ENCODE data around the gene SNX2. TPM values are rescaled to one million over a fixed set of nuclear protein-coding genes. Genes with fewer than 3 reads are reported as not detected.
"Not testable (repeated sequence)": the region's sequence is repeated elsewhere in the genome, so short reads cannot be mapped to it uniquely, and the experiment has no call there.

Gene SNX2
- 57.8 and 64.7 TPM in 2 replicates for total RNA-seq

DNA sequence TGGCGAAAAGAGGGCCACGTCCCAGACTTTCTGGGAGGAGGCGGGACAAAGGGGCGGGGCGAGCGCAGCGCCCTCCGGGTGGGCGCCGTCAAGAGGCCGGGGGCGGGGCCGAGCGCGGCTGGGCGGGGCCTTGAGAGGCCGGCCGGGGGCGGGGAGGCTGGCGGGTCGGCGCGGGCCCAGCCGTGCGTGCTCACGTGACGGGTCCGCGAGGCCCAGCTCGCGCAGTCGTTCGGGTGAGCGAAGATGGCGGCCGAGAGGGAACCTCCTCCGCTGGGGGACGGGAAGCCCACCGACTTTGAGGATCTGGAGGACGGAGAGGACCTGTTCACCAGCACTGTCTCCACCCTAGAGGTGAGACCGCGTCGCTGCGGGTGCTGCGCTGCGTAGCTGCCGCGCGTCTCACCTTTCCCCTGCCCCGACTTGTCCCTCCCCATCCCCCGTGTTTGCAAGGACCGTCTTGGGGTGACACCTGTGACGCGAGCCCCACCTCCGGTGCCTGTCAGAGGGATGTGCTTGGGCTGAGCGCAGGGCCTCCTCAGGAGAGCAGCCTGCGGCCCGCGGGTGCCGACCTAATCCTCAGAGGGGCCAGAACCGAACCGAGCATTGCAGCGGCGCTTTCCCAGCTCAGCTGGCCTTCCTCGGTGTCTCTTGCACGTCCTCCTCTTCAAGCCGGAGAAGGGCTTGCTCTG lies at the start of gene SNX2:
SNX2 (plus strand) TSS at position 220 of the 689 bp plus-strand sequence; CDS start at position 244, 24 bp downstream.
- DNase-seq (ENCODE audit: low read depth, low spot score), result peak; percentile 57

GRCh38 chr5:122727112-122727541 lies 47.8 kb upstream of the SNX2 start:
- peak; percentile 68 for DNase-seq (ENCODE audit: low read depth, low spot score)

- DNase-seq (ENCODE audit: low read depth, low spot score), result no peak
These were observed 44.8 kb upstream of the SNX2 start for GRCh38 chr5:122730037-122730436.

- DNase-seq (ENCODE audit: low read depth, low spot score), result no peak
These were observed 44.4 kb upstream of the SNX2 start for GRCh38 chr5:122730456-122730855.

- DNase-seq (ENCODE audit: low read depth, low spot score), result no peak
These were observed 38.6 kb upstream of the SNX2 start for GRCh38 chr5:122736086-122736845.

DNA sequence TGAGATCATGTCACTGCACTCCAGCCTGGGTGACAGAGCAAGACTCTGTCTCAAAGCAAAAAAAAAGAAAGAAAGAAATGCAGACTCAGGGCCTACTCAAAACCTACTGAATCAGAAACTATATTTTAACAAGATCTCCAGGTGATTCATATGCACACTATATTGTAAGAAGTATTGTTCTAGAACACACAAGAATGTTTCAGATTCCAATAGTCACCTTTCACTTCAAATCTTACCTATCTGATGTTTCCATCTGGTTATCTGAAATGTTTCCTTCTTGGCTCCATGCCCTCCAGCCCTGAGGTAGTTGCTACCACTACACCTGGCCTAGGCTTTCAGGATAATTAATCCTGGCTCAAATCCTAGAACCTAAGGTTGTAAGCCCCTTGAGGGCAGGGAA lies 36.8 kb upstream of the SNX2 start:
- no peak for DNase-seq (ENCODE audit: low read depth, low spot score)

DNA sequence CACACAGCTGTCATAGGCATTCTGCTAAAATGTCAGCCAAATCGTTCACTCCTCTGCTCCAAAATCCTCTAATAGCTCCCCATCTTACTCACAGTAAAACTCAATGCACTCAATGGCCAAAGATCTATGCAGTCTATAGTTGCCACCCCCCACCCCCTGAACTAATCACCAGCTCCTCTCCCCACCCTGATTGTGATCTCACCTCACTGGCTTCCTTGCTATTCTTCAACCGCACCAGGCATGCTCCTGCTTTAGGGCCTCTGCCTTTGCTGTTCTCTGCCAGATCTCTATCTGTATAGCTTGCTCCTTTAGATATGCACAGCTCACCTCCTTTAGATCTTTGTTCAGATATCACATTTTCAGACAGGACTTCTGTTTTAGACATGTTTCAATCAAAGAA lies 33.2 kb upstream of the SNX2 start:
- DNase-seq (ENCODE audit: low read depth, low spot score), result no peak

DNA sequence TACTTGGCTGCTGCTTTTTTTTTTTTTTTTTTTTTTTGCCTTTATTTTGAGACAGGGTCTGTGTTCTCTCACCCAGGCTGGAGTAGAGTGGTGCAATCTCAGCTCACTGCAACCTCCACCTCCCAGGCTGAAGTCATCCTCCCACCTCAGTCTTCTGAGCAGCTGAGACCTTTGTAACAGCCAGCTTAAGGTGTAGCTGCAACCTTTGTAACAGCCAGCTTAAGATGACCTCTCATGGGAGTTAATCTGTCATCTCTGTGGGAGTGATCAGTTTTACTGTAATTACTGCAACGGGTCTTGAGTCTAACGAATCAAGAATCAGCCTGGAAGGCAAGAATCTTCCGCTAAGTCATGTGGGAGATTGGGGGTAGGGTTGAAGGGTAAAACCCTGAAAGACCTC lies 31.6 kb upstream of the SNX2 start:
- no peak for DNase-seq (ENCODE audit: low read depth, low spot score)

- DNase-seq (ENCODE audit: low read depth, low spot score), result no peak
These were observed 29.3 kb upstream of the SNX2 start for GRCh38 chr5:122745597-122745996.

DNA sequence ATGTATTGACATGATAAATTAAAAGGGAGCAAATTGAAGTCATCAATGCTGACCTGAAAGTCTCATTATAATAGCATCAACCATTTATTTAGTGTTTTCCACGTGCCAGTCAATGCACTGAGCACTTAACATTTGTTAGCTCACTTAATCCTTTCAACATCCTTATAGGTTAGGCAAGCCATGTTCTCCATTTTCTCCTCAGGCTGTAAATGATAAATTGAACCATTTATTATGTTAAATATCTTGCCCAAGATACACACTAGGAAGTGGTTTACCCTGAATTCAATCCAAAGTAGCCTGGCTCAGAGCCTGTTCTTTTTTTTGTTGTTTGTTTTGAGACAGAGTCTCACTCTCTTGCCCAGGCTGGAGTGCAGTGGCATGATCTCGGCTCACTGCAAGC lies 25.0 kb upstream of the SNX2 start:
- no peak for DNase-seq (ENCODE audit: low read depth, low spot score)

- peak; percentile 77 for DNase-seq (ENCODE audit: low read depth, low spot score)
These were observed 23.5 kb upstream of the SNX2 start for GRCh38 chr5:122751293-122751782.

DNA sequence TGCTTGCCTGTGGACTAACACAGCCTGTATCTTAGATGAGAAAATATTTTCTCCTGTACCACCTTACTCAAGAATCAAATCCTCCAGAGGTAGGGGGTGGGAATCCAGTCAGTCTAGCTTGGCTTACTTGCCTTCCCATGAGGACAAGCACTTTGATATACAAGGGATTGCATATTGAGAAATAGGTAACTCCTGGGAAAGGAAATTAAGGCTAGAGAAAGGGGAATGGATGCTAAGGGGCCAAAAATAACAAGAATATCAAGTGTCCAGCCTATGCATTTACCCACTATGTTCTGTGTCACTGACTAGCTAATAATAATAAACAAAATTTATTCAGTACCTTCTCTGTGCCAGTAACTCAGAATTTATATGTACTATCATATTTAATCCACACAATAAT lies 21.4 kb upstream of the SNX2 start:
- no peak for DNase-seq (ENCODE audit: low read depth, low spot score)

GRCh38 chr5:122755783-122756182 lies 19.1 kb upstream of the SNX2 start:
- no peak for DNase-seq (ENCODE audit: low read depth, low spot score)

DNA sequence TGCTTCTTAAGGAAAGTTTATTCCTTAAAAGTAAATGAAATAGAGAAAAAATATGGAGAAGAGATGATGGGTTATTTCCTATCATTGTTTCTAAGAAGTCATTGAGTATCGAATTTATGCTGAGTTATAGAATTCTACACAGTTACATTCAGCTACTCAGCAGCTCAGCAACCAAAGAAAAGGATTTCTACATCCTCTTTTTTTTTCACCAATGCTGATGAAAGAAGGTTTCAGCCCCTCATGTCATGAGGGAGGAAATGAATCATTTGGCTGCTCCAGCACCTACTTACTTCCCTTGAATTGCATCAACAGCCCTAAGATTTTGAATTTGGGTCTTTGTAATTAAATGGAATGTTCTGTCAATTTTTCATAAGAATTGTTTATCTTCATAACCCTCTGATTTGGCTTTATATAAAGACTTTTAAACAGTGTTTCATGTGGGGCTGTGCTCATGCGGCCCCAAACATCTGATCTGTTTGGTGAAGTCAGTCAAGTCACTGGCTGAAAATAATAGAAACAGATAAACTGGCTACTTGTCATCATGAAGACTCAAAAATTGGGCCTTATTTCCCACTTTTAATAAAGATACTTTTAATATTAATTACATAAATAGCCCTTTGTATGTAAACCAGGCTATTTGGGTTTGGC lies 18.5 kb upstream of the SNX2 start:
- DNase-seq (ENCODE audit: low read depth, low spot score), result peak; percentile 56

DNA sequence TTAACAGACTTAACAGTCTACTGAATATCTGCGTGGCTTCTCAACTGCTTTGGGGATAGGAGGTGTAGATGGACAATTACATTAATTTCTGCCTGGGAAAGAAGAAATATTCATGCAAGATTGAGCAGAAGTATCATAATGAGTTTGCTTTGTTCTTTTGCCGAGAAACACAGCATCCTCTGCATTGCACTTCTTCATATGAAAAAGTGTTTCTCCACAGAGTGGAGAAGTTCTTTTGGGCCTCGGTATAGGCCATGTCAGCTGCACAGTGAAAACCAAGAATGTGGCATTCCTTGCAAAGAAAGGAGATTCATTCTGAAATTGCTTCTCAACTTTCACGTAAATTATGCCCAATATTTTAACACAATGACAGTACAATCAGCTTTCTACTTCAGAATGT lies 17.6 kb upstream of the SNX2 start:
- no peak for DNase-seq (ENCODE audit: low read depth, low spot score)

DNA sequence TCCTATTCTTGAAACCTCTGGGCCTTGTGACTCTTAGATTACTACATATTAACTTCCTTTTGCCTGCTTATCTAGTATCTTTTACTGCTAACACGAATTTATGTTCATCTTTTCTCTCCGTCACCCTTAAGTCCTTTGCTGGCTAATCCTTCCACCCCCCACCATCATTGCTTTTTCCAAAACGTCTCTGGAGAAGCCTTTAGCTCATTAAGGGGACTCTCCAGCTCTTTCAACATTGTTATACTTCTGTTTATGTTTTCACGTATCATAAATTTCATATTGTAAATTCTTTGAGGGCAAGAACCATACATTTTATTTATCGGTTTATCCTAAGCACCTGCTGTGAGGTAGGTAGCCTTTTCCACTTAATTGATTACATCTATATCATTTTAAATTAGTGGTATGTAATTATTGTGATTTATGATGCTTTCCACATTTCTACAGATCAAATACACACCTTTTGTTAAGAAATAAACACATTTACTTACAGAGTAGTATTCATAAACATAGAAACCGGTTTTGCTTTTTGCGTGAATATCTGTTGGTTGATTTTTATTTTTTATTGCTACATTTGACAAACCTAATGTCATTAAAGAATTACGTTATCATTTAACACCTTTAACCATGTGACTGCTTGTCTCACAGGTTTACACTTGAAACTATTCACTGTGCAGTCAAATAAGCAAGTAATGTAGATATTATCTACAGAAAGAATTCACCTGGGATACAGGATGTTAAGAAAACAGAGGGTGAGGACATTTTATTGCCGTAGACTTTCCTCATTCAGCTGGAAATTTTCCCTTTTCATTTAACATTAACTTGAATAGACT lies 15.4 kb upstream of the SNX2 start:
- DNase-seq (ENCODE audit: low read depth, low spot score), result no peak

- no peak for DNase-seq (ENCODE audit: low read depth, low spot score)
These were observed 14.6 kb upstream of the SNX2 start for GRCh38 chr5:122760236-122760635.

GRCh38 chr5:122761115-122761514 lies 13.8 kb upstream of the SNX2 start:
- DNase-seq (ENCODE audit: low read depth, low spot score), result no peak

- DNase-seq (ENCODE audit: low read depth, low spot score), result not testable (repeated sequence)
These were observed 13.0 kb upstream of the SNX2 start for GRCh38 chr5:122761896-122762295.

DNA sequence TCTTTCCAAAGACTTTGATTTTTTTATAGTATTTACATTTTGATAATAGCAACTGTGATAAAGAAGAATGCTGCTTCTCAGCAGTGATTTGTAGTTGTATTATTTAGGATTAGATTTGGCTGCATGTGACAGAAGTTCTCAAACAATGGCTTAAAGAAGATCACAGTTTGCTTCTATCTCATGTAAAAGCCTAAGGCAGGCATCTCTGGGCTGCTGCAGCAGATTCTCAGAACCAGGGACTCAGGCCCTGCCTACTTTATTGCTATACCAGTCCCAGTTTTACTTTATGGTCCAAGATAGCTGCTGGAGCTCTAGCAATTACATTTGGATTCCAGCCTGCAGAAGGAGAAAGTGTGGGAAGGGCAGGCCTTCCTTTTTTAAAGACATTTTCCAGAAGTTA lies 8.8 kb upstream of the SNX2 start:
- no peak for DNase-seq (ENCODE audit: low read depth, low spot score)

DNA sequence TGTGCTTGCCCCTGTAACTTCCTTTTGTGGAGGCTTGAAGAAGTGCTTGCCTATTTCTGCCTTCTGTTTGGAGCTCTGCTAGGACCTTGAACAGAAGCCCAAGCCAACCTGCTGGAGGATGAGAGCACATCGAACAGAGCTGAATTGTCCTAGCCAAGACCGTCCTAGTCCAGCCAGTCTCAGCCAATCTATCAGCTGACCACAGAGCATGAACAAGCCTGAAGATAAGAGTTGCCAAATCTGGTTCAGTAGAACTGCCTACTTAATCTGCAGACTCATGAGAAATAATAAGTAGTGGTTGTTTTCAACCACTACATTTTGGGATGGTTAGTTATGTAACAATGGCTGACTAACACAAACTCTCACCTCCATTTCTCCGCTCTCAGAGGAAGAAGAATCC lies 4.4 kb upstream of the SNX2 start:
- DNase-seq (ENCODE audit: low read depth, low spot score), result no peak
